ENCODE results near the gene LY6G6D. TPM values are rescaled to one million over a fixed set of nuclear protein-coding genes. Genes with fewer than 3 reads are reported as not detected.

The LY6G6D gene
- total and polyA plus RNA-seq, 2 donors (not counting 3 experiments of a cell fraction or from before 2014, with no cell fraction given): not detected

GRCh38 chr6:31677955-31678354, 37.2 kb upstream of the LY6G6D start:
- H3K9ac ChIP-seq (replicated peaks; ENCODE audit: extremely low read depth, insufficient read depth, low read length): no peak overlapping the region
- no peak overlapping the region for H3K4me2 ChIP-seq (ENCODE audit: insufficient read depth, low read length)
- CTCF ChIA-PET: interaction anchor here (1.1 to 1.2 kb wide), 4 partner anchors 92 to 274 kb away, joined by 3 to 5 read pairs (median 4); no protein-coding TSS in a partner anchor
- dilution Hi-C loops (cut with MboI; ENCODE audit: extremely low pct_ligation_motif_present, low sequenced_read_pairs) (no loop called here), intact Hi-C loops (cut with micrococcal nuclease) (no loop called here)
- H4K20me1 ChIP-seq (replicated peaks; ENCODE audit: control insufficient read depth, extremely low read depth, insufficient read depth, low read length): no peaks in the 10 kb centered on the region
- H3K4me1 ChIP-seq (ENCODE audit: control insufficient read depth, extremely low read depth, insufficient read depth, low read length): peaks cover 8% of the 10 kb centered on the region
- no peaks in the 10 kb centered on the region for H3K9me3 ChIP-seq (replicated peaks; ENCODE audit: control insufficient read depth, insufficient read depth, low read length)
- TF ChIP-seq, protein P1, sequence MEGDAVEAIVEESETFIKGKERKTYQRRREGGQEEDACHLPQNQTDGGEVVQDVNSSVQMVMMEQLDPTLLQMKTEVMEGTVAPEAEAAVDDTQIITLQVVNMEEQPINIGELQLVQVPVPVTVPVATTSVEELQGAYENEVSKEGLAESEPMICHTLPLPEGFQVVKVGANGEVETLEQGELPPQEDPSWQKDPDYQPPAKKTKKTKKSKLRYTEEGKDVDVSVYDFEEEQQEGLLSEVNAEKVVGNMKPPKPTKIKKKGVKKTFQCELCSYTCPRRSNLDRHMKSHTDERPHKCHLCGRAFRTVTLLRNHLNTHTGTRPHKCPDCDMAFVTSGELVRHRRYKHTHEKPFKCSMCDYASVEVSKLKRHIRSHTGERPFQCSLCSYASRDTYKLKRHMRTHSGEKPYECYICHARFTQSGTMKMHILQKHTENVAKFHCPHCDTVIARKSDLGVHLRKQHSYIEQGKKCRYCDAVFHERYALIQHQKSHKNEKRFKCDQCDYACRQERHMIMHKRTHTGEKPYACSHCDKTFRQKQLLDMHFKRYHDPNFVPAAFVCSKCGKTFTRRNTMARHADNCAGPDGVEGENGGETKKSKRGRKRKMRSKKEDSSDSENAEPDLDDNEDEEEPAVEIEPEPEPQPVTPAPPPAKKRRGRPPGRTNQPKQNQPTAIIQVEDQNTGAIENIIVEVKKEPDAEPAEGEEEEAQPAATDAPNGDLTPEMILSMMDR (IDR thresholded peaks at IDR 0.05; ENCODE audit: extremely low read depth in 1 of 2, insufficient read depth in 1 of 2, low read depth in 1 of 2, low read length in 2 of 2): no peak
- TF ChIP-seq JUN (IDR thresholded peaks at IDR 0.05; ENCODE audit: borderline replicate concordance, insufficient read depth, insufficient read length, low read depth) (no peak), POLR2A (IDR thresholded peaks at IDR 0.05; ENCODE audit: low read depth, low read length) (no peak), GATA2 (IDR thresholded peaks at IDR 0.05; ENCODE audit: insufficient read depth, insufficient read length, low read depth, low read length) (no peak), FOS (IDR thresholded peaks at IDR 0.05; ENCODE audit: borderline replicate concordance, insufficient read depth, low read length) (no peak), MYC (IDR thresholded peaks at IDR 0.05; ENCODE audit: low read depth, low read length) (no peak), EZH2 (IDR thresholded peaks at IDR 0.05; ENCODE audit: borderline replicate concordance, low read depth, low read length, severe bottlenecking) (no peak), POLR2AphosphoS5 (IDR thresholded peaks at IDR 0.05; ENCODE audit: insufficient read depth, low read depth, low read length) (no peak)
- TF ChIP-seq, protein P2, sequence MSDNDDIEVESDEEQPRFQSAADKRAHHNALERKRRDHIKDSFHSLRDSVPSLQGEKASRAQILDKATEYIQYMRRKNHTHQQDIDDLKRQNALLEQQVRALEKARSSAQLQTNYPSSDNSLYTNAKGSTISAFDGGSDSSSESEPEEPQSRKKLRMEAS (IDR thresholded peaks at IDR 0.05; ENCODE audit: insufficient read depth, insufficient read length): no peak
- H3K4me3 ChIP-seq (replicated peaks in 1 of 3; ENCODE audit: insufficient read depth in 1 of 3, low read depth in 1 of 3, low read length in 3 of 3): no peak overlapping the region
- no peaks in the 10 kb centered on the region for H3K9me1 ChIP-seq (replicated peaks; ENCODE audit: control insufficient read depth, extremely low read depth, insufficient read depth, low read length)
- POLR2A ChIA-PET: no interaction called here
- no peak for DNase-seq (ENCODE audit: low read depth, low spot score)
- FAIRE-seq: no peak
- no peak overlapping the region for H3K27ac ChIP-seq (ENCODE audit: insufficient read depth, low read depth, low read length)
- H3K79me2 ChIP-seq (ENCODE audit: control insufficient read depth, insufficient read depth, low read length): no peaks in the 10 kb centered on the region
- no peak overlapping the region for H2AFZ ChIP-seq (ENCODE audit: low read depth, low read length)
- H3K27me3 ChIP-seq (ENCODE audit: control insufficient read depth in 2 of 2, insufficient read depth in 2 of 2, low read length in 2 of 2): no peaks in the 10 kb centered on the region
- no TSS peak for BruUV-seq (replicated peaks)
- H3K36me3 ChIP-seq (ENCODE audit: control insufficient read depth in 2 of 2, extremely low read depth in 1 of 2, insufficient read depth in 2 of 2, low read length in 2 of 2): peaks cover 0 to 6% of the 10 kb centered on the region in 2 experiments

All from endothelial cell of umbilical vein (primary cell).